DLD1 (cell line): ENCODE data around the gene PSMD13.
"Not testable (repeated sequence)": the region's sequence is repeated elsewhere in the genome, so short reads cannot be mapped to it uniquely, and the experiment has no call there.

ENCODE experiments used
- in situ Hi-C: cut with HindIII; loops from 2 replicates; pipeline ENCODE4 v1.10.0; 2017; ENCODE audit warnings: low sequenced_read_pairs

PSMD13 gene

GRCh38 chr11:241634-242033 lies 4.9 kb downstream of the PSMD13 start:
- in situ Hi-C loops, result no loop called here

- in situ Hi-C loops, result no loop called here
Measured at GRCh38 chr11:244376-244775, 7.6 kb downstream of the PSMD13 start.

DNA sequence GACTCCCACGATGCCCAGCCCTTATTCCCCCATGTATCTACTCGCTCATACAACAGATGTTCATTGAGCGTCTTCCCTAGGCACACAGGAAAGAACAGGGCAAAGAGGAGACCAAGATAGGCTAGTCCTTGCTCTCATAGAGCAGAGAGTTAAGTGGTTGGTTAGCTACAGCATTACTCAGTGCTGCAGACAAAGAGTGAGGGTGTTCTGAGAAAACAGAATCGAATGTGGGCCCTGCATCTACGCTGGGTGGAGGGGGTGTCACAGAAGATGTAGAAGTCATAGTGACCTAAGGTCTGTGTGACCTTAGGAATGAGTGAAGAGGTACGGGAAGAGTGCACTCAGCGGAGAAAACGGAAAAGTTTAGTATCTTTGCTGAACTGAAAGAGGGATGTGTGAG lies 12.3 kb downstream of the PSMD13 start:
- in situ Hi-C loops, result no loop called here

GRCh38 chr11:250274-250673 lies 13.5 kb downstream of the PSMD13 start:
- in situ Hi-C loops, result loop anchor here (10.0 kb wide), 2 partner anchors 85 to 205 kb away; partner anchors contain the start of gene PTDSS2

- in situ Hi-C loops, result loop anchor here (10.0 kb wide), 2 partner anchors 84 to 204 kb away; partner anchors contain the start of gene PTDSS2
Measured at GRCh38 chr11:250740-251299, 14.0 kb downstream of the PSMD13 start.

- in situ Hi-C loops, result loop anchor here (10.0 kb wide), 2 partner anchors 83 to 203 kb away; partner anchors contain the start of gene PTDSS2
Measured at GRCh38 chr11:251550-251949, 14.8 kb downstream of the PSMD13 start.

DNA sequence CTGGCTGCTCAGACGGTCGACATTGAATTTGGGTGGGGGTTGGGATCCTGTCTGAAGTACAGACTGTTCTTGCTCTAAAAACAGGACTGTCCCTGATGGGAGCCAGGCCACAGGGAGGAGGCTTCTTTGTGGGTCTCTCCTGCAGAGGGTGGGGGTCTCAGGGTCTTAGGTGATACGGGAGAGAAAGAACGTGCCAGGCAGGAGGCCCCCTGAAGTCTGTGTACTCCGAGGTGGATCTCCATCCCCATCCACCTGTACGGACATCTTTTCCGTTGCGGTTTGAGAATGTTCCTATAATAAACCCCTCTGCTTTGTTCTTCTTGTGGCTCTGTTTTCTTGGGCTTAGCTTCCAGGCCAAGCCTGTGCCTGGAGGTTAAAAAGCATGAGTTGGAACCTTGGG lies 15.9 kb downstream of the PSMD13 start:
- in situ Hi-C loops, result loop anchor here (10.0 kb wide), 2 partner anchors 82 to 202 kb away; partner anchors contain the start of gene PTDSS2

- in situ Hi-C loops, result loop anchor here (10.0 kb wide), 2 partner anchors 81 to 201 kb away; partner anchors contain the start of gene PTDSS2
Measured at GRCh38 chr11:253160-253885, 16.5 kb downstream of the PSMD13 start.

DNA sequence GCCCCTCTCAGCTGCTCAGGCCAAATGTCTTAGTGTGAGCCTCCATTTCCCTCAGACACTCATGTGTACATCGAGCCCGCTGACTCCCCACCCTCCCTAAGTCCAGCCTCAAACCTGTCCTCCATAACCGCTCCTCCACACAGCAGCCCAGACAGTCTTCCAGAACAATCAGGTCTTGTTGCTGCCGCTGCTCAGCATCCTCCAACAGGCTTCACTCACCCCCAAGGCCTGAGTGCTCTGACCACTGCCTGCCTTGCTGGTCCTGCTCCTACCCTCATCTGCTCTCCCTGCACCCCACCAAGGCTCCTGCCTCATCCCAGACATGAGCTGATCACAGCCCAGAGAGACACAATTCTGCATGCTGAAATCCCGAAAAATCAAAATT lies 17.1 kb downstream of the PSMD13 start:
- in situ Hi-C loops, result loop anchor here (10.0 kb wide), 2 partner anchors 81 to 201 kb away; partner anchors contain the start of gene PTDSS2

GRCh38 chr11:255176-255575 lies 18.4 kb downstream of the PSMD13 start:
- in situ Hi-C loops, result loop anchor here (10.0 kb wide), 2 partner anchors 80 to 200 kb away; partner anchors contain the start of gene PTDSS2

DNA sequence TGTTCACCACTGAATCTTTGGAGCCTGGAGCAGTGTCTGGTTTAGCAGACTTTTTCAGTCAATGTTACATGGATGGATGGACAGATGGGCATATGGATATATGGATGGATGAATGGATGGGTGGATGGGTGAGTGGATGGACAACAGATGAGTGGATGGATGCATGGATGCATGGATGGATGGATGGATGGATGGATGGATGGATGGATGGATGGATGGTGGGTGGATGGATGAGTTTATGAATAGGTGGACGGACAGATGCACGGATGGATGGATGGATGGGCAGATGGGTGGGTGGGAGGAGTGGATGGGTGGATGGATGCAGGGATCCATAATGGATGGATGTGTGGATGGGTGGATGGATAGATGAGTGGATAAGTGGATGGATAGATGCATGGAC lies 19.0 kb downstream of the PSMD13 start:
- in situ Hi-C loops, result loop anchor here (10.0 kb wide), 2 partner anchors 79 to 199 kb away; partner anchors contain the start of gene PTDSS2

GRCh38 chr11:256952-257737 lies 20.4 kb downstream of the PSMD13 start:
- in situ Hi-C loops, result loop anchor here (10.0 kb wide), 2 partner anchors 78 to 198 kb away; partner anchors contain the start of gene PTDSS2

GRCh38 chr11:257766-258493 lies 21.2 kb downstream of the PSMD13 start:
- in situ Hi-C loops, result loop anchor here (10.0 kb wide), 2 partner anchors 77 to 197 kb away; partner anchors contain the start of gene PTDSS2

DNA sequence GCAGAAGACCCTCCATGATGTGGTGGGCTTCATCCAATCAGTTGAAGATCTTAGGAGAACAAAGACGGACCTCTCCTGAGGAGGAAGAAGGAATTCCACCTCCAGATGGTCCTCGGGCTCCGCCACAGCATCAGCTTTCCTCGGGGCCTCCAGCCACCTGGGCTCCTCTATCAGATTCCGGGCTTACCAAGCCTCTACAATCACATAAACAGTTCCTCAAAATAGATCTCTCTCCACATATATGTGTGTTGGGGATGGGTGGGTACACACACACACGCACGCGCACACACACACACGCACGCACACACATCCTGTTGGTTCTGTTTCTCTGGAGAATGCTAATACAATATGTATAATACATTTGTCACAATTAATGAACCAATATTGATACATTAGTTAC lies 22.6 kb downstream of the PSMD13 start:
- in situ Hi-C loops, result loop anchor here (10.0 kb wide), 2 partner anchors 75 to 195 kb away; partner anchors contain the start of gene PTDSS2

DNA sequence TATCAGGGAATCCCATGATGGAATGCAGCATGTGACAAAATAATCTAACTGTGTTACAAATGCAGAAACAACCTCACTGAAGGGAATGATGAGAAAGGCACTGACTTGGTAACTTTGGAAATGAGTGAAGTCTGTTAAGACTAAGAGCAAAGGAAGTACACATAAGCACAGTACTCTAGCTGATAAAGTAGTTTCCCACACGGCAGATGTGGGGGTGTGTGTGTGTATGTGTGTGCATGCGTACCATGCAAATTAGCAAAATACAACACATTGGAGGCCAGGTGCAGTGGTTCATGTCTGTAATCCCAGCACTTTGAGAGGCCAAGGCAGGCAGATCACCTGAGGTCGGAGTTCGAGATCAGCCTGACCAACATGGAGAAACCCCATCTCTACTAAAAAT lies 24.8 kb downstream of the PSMD13 start:
- in situ Hi-C loops, result no loop called here

GRCh38 chr11:266676-267439 lies 30.1 kb downstream of the PSMD13 start:
- in situ Hi-C loops, result no loop called here

DNA sequence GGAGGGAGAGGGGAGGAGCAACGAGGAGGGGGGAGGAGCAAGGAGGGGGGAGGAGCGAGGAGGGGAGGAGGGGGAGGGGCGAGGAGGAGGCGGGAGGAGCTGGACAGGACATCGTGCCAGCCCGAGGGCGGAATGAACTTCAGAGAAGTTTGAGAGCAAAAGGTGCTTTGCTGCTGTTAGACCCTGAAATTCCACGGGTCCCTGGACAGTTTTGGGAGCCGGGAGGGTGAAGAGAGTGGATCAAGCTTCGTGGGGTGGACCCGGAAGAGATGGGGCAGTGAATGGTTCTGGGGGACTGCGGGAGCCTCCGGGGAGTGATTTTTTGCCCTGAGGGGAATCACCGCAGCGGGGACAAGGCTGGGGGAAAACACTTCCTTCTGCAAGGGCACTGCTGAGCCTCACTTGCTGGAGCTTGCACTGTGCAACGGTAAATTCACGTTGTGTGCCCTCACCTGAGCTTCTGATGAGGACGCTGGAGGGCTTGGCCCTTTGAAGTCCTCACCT lies 30.8 kb downstream of the PSMD13 start:
- in situ Hi-C loops, result no loop called here

- in situ Hi-C loops, result not testable (repeated sequence)
Measured at GRCh38 chr11:268716-269145, 32.0 kb downstream of the PSMD13 start.

DNA sequence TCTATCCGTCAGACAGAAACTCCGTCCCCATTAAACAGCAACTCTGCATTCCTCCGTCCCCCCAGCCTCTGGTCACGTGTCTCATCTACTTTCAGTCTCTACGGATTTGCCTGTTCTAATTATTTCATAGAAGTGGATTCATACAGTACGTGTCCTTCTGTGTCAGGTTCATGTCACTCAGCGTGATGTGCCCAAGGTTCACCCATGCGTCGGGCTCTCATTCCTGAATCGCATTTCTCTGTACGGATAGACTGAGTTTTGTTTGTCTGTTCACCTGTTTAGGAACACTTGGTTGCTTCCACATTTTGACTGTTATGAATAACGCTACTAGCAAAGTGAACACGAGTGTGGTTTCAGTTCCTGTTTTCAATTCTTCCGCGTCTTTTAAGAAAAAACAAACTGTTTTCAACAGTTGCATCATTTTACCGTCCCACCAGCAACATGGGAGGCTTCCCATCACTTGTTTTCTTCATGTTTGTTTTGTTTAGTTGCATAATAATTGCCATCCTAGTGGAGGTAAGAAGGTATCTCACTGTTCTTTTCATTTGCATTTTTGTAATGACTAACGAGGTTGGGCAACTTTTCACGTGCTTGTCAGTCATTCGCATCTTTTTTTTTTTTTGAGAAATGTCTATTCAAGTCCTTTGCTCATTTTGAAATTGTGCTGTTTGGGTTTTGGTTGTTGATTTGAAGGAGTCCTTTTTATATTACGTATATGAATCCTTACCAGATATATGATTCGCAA lies 32.5 kb downstream of the PSMD13 start:
- in situ Hi-C loops, result no loop called here
